GM23338 (cell line): Measurements from ENCODE around the gene RWDD3. TPM values are rescaled to one million over a fixed set of nuclear protein-coding genes. Genes with fewer than 3 reads are reported as not detected.

ENCODE experiments used
- ATAC-seq: fragments of 200-7000 bp; cut with Tn5 transposase; 3 replicates; pipeline ENCODE4 v1.9.1; 2020
- DNase-seq: peaks from one replicate; pipeline ENCODE4 v3.0.0-alpha.2; 2015; ENCODE audit warnings: low spot score
- H2AFZ ChIP-seq: fragments of 200-600 bp; sonication (generic); 2 replicates; pipeline ENCODE4 v1.8.0; 2016; ENCODE audit warnings: antibody characterized with exemption, mild to moderate bottlenecking, moderate library complexity
- H3F3A ChIP-seq: fragments of 200-600 bp; sonication (generic); replicated peaks from 2 replicates; pipeline ENCODE4 v1.8.0; 2017; ENCODE audit warnings: antibody characterized with exemption, mixed run types, low read depth
- H3K27ac ChIP-seq: fragments of 200-600 bp; sonication (generic); 2 replicates; pipeline ENCODE4 v1.6.1; 2016; ENCODE audit warnings: low read depth
- H3K27me3 ChIP-seq: fragments of 200-600 bp; sonication (generic); 2 replicates; pipeline ENCODE4 v1.8.0; 2016; ENCODE audit warnings: mild to moderate bottlenecking, mixed run types, moderate library complexity; ENCODE audit not compliant: insufficient read depth
- H3K36me3 ChIP-seq: fragments of 200-600 bp; sonication (generic); 2 replicates; pipeline ENCODE4 v1.8.0; 2016; ENCODE audit warnings: mild to moderate bottlenecking; ENCODE audit not compliant: insufficient read depth
- H3K4me1 ChIP-seq: fragments of 200-600 bp; sonication (generic); 2 replicates; pipeline ENCODE4 v1.8.0; 2016; ENCODE audit warnings: mild to moderate bottlenecking, moderate library complexity; ENCODE audit not compliant: insufficient read depth
- H3K4me2 ChIP-seq: fragments of 200-600 bp; sonication (generic); 2 replicates; pipeline ENCODE4 v1.7.1; 2017; ENCODE audit warnings: mixed run types
- H3K4me3 ChIP-seq: fragments of 200-600 bp; sonication (generic); 2 replicates; pipeline ENCODE4 v1.6.1; 2016; ENCODE audit warnings: mixed run types
- H3K79me2 ChIP-seq: fragments of 200-600 bp; sonication (generic); replicated peaks from 2 replicates; pipeline ENCODE4 v1.8.0; 2017; ENCODE audit warnings: mild to moderate bottlenecking; ENCODE audit not compliant: insufficient read depth
- H3K9me2 ChIP-seq: fragments of 200-600 bp; sonication (generic); 2 replicates; pipeline ENCODE4 v1.8.0; 2017; ENCODE audit not compliant: insufficient read depth
- H4K20me1 ChIP-seq: fragments of 200-600 bp; sonication (generic); replicated peaks from 2 replicates; pipeline ENCODE4 v1.8.0; 2017; ENCODE audit warnings: mild to moderate bottlenecking; ENCODE audit not compliant: insufficient read depth
- H3K27ac Mint-ChIP-seq: 2 replicates; pipeline ENCODE4 v1.8.0; 2020; ENCODE audit warnings: inconsistent platforms, mild to moderate bottlenecking, moderate library complexity, mixed read lengths
- H3K27me3 Mint-ChIP-seq: 3 replicates; pipeline ENCODE4 v1.8.0; 2022; ENCODE audit warnings: low read depth, mild to moderate bottlenecking, moderate library complexity, mixed read lengths, inconsistent platforms; ENCODE audit not compliant: insufficient read depth, poor library complexity
- H3K36me3 Mint-ChIP-seq: 3 replicates; pipeline ENCODE4 v1.8.0; 2021; ENCODE audit warnings: low read depth, mild to moderate bottlenecking, inconsistent platforms, moderate library complexity, mixed read lengths
- H3K4me1 Mint-ChIP-seq: 3 replicates; pipeline ENCODE4 v1.8.0; 2020; ENCODE audit warnings: mild to moderate bottlenecking, inconsistent platforms, mixed read lengths
- H3K4me3 Mint-ChIP-seq: 3 replicates; pipeline ENCODE4 v1.8.0; 2021; ENCODE audit warnings: moderate library complexity, mild to moderate bottlenecking, inconsistent platforms, mixed read lengths
- H3K9me3 Mint-ChIP-seq: 3 replicates; pipeline ENCODE4 v1.8.0; 2020; ENCODE audit warnings: moderate library complexity, mild to moderate bottlenecking, inconsistent platforms, mixed read lengths
- CREB1 ChIP-seq: fragments of 250-450 bp; sonication (Bioruptor Pico); IDR thresholded peaks from 2 replicates; pipeline ENCODE4 v1.5.0; 2020; ENCODE audit warnings: low read depth, mild to moderate bottlenecking, moderate library complexity
- EZH2 ChIP-seq: fragments of 200-600 bp; sonication (generic); IDR thresholded peaks from one replicate; pipeline ENCODE4 v1.8.0; 2017; ENCODE audit warnings: antibody characterized with exemption, mild to moderate bottlenecking, low read depth; ENCODE audit not compliant: unreplicated experiment
- EZH2phosphoT487 ChIP-seq: fragments of 200-600 bp; sonication (generic); IDR thresholded peaks from one replicate; pipeline ENCODE4 v1.8.1; 2018; ENCODE audit warnings: antibody characterized with exemption; ENCODE audit not compliant: unreplicated experiment
- JUNB ChIP-seq: IDR thresholded peaks from one replicate; pipeline ENCODE4 v1.6.1; 2016; ENCODE audit warnings: antibody characterized with exemption; ENCODE audit not compliant: unreplicated experiment
- NANOG ChIP-seq: IDR thresholded peaks from 2 replicates; pipeline ENCODE4 v1.6.1; 2016; ENCODE audit warnings: antibody characterized with exemption, borderline replicate concordance
- ZNF114 ChIP-seq: fragments of 250-450 bp; sonication (Bioruptor Pico); IDR thresholded peaks from 2 replicates; pipeline ENCODE4 v1.5.0; 2020; ENCODE audit warnings: mild to moderate bottlenecking, moderate library complexity
- polyA plus RNA-seq: library from polyadenylated mRNA; unstranded; fragments of >200 nt; fragmentation: Nextera tagmentation; extraction: Ambion mirVana; gene quantifications from 2 replicates; pipeline ENCODE4 v1.2.1, GENCODE V29; 2016
- total RNA-seq: library from RNA; depleted of rRNA; stranded (reverse); fragments of >200 nt; shearing (Covaris generic); gene quantifications from 2 replicates; pipeline ENCODE4 v1.2.3, GENCODE V29; 2014; rRNA removed

RWDD3 gene
- total and polyA plus RNA-seq, 2 experiments from 2014 or later, result 19.3 to 50.7 TPM

DNA sequence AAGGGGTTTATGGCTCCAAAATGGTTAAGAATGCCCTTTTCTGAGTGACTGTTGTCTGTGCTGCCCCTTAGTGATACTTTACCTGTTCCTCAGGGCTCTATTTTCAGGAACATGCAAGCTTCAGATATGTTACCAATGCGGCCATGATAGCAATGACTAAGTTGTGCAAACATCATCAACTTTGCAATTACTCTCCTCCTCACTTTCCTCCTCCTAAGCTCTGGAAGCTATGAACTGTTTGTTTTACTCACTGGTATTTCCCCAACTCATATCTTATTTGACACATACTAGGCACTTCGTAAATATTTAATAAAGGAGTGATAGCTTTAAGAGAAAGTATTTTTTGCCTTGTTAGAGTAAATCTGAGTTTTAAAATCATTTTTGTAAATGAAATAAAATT is 53.8 kb downstream of the RWDD3 start:
- Mint-ChIP-seq H3K4me3 (no peak overlapping the region), H3K27me3 (no peaks in the 10 kb centered on the region), H3K36me3 (no peaks in the 10 kb centered on the region), H3K4me1 (peaks cover 10% of the 10 kb centered on the region; the same call in 2 of the 3 replicates), H3K9me3 (no peaks in the 10 kb centered on the region), H3K27ac (no peak overlapping the region)
- Histone ChIP-seq H2AFZ (no peak overlapping the region), H3K36me3 (no peaks in the 10 kb centered on the region), H3K4me3 (no peak overlapping the region), H3K27ac (no peak overlapping the region), H3K27me3 (no peaks in the 10 kb centered on the region), H3F3A (no peaks in the 10 kb centered on the region), H3K79me2 (no peaks in the 10 kb centered on the region), H4K20me1 (no peaks in the 10 kb centered on the region), H3K4me1 (no peaks in the 10 kb centered on the region), H3K4me2 (no peak overlapping the region), H3K9me2 (peaks cover 6% of the 10 kb centered on the region; the same call in 1 of the 2 replicates)
- DNase-seq (no peak), ATAC-seq (no peak)
- no peak for TF ChIP-seq EZH2phosphoT487
- TF ChIP-seq NANOG, result no peak
- no peak for TF ChIP-seq EZH2
- no peak for TF ChIP-seq JUNB
- TF ChIP-seq ZNF114 (CRISPR knock-in tag), result no peak
- TF ChIP-seq CREB1 (CRISPR knock-in tag), result no peak

Other genes with a start within 250 kb of the RWDD3 start
- gene ALG14, start 161.3 kb upstream of the RWDD3 start, total RNA-seq, result 0.42 and 0.70 TPM in 2 replicates
- gene ALG14, start 161.3 kb upstream of the RWDD3 start, polyA plus RNA-seq, result 2.8 and 4.1 TPM in 2 replicates
- gene TLCD4, start 116.9 kb upstream of the RWDD3 start, total RNA-seq, result 3.5 and 4.5 TPM in 2 replicates
- gene TLCD4, start 116.9 kb upstream of the RWDD3 start, polyA plus RNA-seq, result 2.8 and 4.2 TPM in 2 replicates